IMR-90 (cell line): ENCODE data around the gene ABHD12.

Experiments
- CEBPB ChIP-seq: IDR thresholded peaks from 2 replicates; pipeline ENCODE4 v1.6.1; 2012; ENCODE audit warnings: low read depth, low read length, improper control_type of control experiment
- POLR2A ChIP-seq: IDR thresholded peaks from 2 replicates; pipeline ENCODE4 v1.6.1; 2012; ENCODE audit warnings: mild to moderate bottlenecking, low read depth, low read length

- TF ChIP-seq POLR2A: no peak
- no peak for TF ChIP-seq CEBPB
Measured at GRCh38 chr20:25408170-25408547, 17.5 kb upstream of the ABHD12 start.
